HepG2 (cell line): Measurements from ENCODE around the gene CREB1. TPM values are rescaled to one million over a fixed set of nuclear protein-coding genes. Genes with fewer than 3 reads are reported as not detected.

Experiments
- CREB1 ChIP-seq, 2 experiments: fragments of 450-650 bp in 1 of 2; IDR thresholded peaks; 2 replicates each; pipeline ENCODE4 v1.6.1; 2016 to 2017; ENCODE audit warnings: control low read depth in 1 of 2, mild to moderate bottlenecking in 1 of 2, missing compliant biosample characterization in 1 of 2, missing genetic modification characterization in 1 of 2
- GATAD2A ChIP-seq: IDR thresholded peaks from 2 replicates; pipeline ENCODE4 v1.6.1; 2016
- GMEB1 ChIP-seq: sonication (generic); formaldehyde crosslinking; IDR thresholded peaks from 2 replicates; pipeline ENCODE4 v1.5.1; 2020; ENCODE audit warnings: missing genetic modification reagents, mild to moderate bottlenecking, borderline replicate concordance
- HMGXB3 ChIP-seq: sonication (generic); formaldehyde crosslinking; IDR thresholded peaks from 2 replicates; pipeline ENCODE4 v1.4.0; 2020; ENCODE audit warnings: missing genetic modification reagents, borderline replicate concordance
- IKZF5 ChIP-seq: IDR thresholded peaks from 2 replicates; pipeline ENCODE4 v1.6.1; 2018; ENCODE audit warnings: missing genetic modification reagents, mild to moderate bottlenecking, missing compliant biosample characterization
- LRRFIP1 ChIP-seq: sonication (generic); formaldehyde crosslinking; conservative IDR thresholded peaks from 2 replicates; pipeline ENCODE4 v1.4.0; 2020; ENCODE audit warnings: missing genetic modification reagents
- NCOR1 ChIP-seq: fragments of 200-600 bp; sonication (generic); IDR thresholded peaks from 2 replicates; pipeline ENCODE4 v1.7.0; 2017; ENCODE audit warnings: antibody characterized with exemption, low read length, borderline replicate concordance
- NFIC ChIP-seq: IDR thresholded peaks from 2 replicates; pipeline ENCODE4 v1.6.1; 2012; ENCODE audit warnings: mild to moderate bottlenecking, low read length, inconsistent platforms
- PAX8 ChIP-seq: sonication (generic); formaldehyde crosslinking; IDR thresholded peaks from 2 replicates; pipeline ENCODE4 v1.8.0; 2022; ENCODE audit warnings: mild to moderate bottlenecking, missing genetic modification reagents, borderline replicate concordance
- SIX1 ChIP-seq: sonication (generic); formaldehyde crosslinking; IDR thresholded peaks from 2 replicates; pipeline ENCODE4 v1.4.0; 2020; ENCODE audit warnings: missing genetic modification reagents, borderline replicate concordance
- SPEN ChIP-seq: sonication (generic); formaldehyde crosslinking; IDR thresholded peaks from 2 replicates; pipeline ENCODE4 v1.5.1; 2020; ENCODE audit warnings: low read depth, mild to moderate bottlenecking, missing genetic modification reagents
- ZNF552 ChIP-seq: sonication (generic); formaldehyde crosslinking; IDR thresholded peaks from 2 replicates; pipeline ENCODE4 v1.9.0; 2022; ENCODE audit warnings: missing genetic modification reagents, mild to moderate bottlenecking, borderline replicate concordance
- ZNF577 ChIP-seq: sonication (generic); formaldehyde crosslinking; IDR thresholded peaks from 2 replicates; pipeline ENCODE4 v1.4.0; 2020; ENCODE audit warnings: mild to moderate bottlenecking, low read depth, missing genetic modification reagents, borderline replicate concordance
- polyA plus RNA-seq, 8 experiments: library from polyadenylated mRNA; depleted of rRNA in 3 of 8; stranded (reverse) in 7 of 8; unstranded in 1 of 8; fragments of >200 nt; fragmentation: Illumina TruSeq in 4 of 8; extraction: Trizol in 4 of 8; gene quantifications; 2 replicates each; pipeline versions ENCODE4 v1.2.1 to v1.2.3, GENCODE V29; 2011 to 2016; ENCODE audit warnings: low read depth in 4 of 8, missing spikeins in 1 of 8, mixed read lengths in 1 of 8; ENCODE audit not compliant: insufficient read depth in 1 of 8
- total RNA-seq, 5 experiments: library from RNA; depleted of rRNA; stranded (reverse); fragments of >200 nt; fragmentation: Illumina TruSeq; extraction: Trizol; gene quantifications; 2 replicates each; pipeline ENCODE4 v1.2.3, GENCODE V29; 2016; ENCODE audit warnings: low read depth in 1 of 5

Gene CREB1
- total and polyA plus RNA-seq, 2 of the 13 experiments (the other 11 are each of a cell fraction or from before 2014, with no cell fraction given) = 51.8 to 51.9 TPM

- TF ChIP-seq HMGXB3 (CRISPR knock-in tag) (peak; percentile 83; the same call in 1 of the 2 replicates), IKZF5 (CRISPR knock-in tag) (0 out of 2 replicates have a peak, but pooled peaks have one; percentile 32), ZNF577 (CRISPR knock-in tag) (no peak), PAX8 (CRISPR knock-in tag) (no peak), LRRFIP1 (CRISPR knock-in tag) (no peak), ZNF552 (no peak), NFIC (0 out of 2 replicates have a peak, but pooled peaks have one; percentile 25), NCOR1 (peak; percentile 30; the same call in 1 of the 2 replicates), GATAD2A (CRISPR knock-in tag) (peak; percentile 96), SIX1 (peak; percentile 22; the same call in 1 of the 2 replicates), CREB1 (IDR thresholded peaks at IDR 0.05) (no peak), CREB1 (CRISPR knock-in tag; IDR thresholded peaks at IDR 0.05) (peak; percentile 67; the same call in 1 of the 2 replicates), GMEB1 (CRISPR knock-in tag) (peak; percentile 30; the same call in 1 of the 2 replicates), SPEN (CRISPR knock-in tag) (no peak)
These were observed 90.0 kb downstream of the CREB1 start (continued) for GRCh38 chr2:207619764-207620203.
